OCI-LY7 (cell line): ENCODE results near the gene QSOX1. TPM values are rescaled to one million over a fixed set of nuclear protein-coding genes. Genes with fewer than 3 reads are reported as not detected.

Experiments used
- BruUV-seq: library from RNA; stranded (reverse); fragments of 400-500 nt; replicated peaks from 2 replicates; lab custom pipeline; 2021; lab: Mats Ljungman, UMichigan
- CTCF ChIA-PET: fragments of 300-600 bp; sonication (Branson Sonifier 250); formaldehyde crosslinking; loops from one replicate; lab custom pipeline; 2022; ENCODE audit warnings: antibody characterized with exemption; ENCODE audit not compliant: unreplicated experiment; lab: Charles Lee
- POLR2A ChIA-PET: fragments of 300-600 bp; sonication (Branson Sonifier 250); formaldehyde crosslinking; loops from one replicate; lab custom pipeline; 2022; ENCODE audit warnings: antibody characterized with exemption; lab: Charles Lee
- DNase-seq: peaks from one replicate; pipeline ENCODE4 v3.0.0-alpha.2; 2015; ENCODE audit warnings: low spot score
- H2AFZ ChIP-seq: fragments of 200-600 bp; sonication (generic), shearing (Covaris generic); 2 replicates; pipeline ENCODE4 v1.6.1; 2014; ENCODE audit warnings: mild to moderate bottlenecking, antibody characterized with exemption, low read length, moderate library complexity
- H3K27ac ChIP-seq: fragments of 200-600 bp; sonication (generic); 2 replicates; pipeline ENCODE4 v1.5.1; 2014; ENCODE audit warnings: mixed run types, low read depth, mild to moderate bottlenecking, moderate library complexity, low read length, inconsistent platforms; ENCODE audit not compliant: poor library complexity, severe bottlenecking
- H3K36me3 ChIP-seq: fragments of 200-600 bp; sonication (generic); 2 replicates; pipeline ENCODE4 v1.6.1; 2014; ENCODE audit warnings: mild to moderate bottlenecking, antibody characterized with exemption, low read length, moderate library complexity, mixed read lengths; ENCODE audit not compliant: insufficient read depth
- H3K4me1 ChIP-seq: fragments of 200-600 bp; sonication (generic); 2 replicates; pipeline ENCODE4 v1.5.1; 2014; ENCODE audit warnings: mild to moderate bottlenecking, low read length; ENCODE audit not compliant: insufficient read depth, poor library complexity, severe bottlenecking
- H3K4me2 ChIP-seq: fragments of 200-600 bp; sonication (generic); 2 replicates; pipeline ENCODE4 v1.6.1; 2014; ENCODE audit warnings: mild to moderate bottlenecking, low read length
- H3K4me3 ChIP-seq: fragments of 200-600 bp; sonication (generic); 2 replicates; pipeline ENCODE4 v1.5.1; 2014; ENCODE audit warnings: mild to moderate bottlenecking, low read depth, low read length; ENCODE audit not compliant: poor library complexity, severe bottlenecking
- H3K79me2 ChIP-seq: fragments of 200-600 bp; sonication (generic); 2 replicates; pipeline ENCODE4 v1.6.1; 2016; ENCODE audit warnings: low read depth, mild to moderate bottlenecking, low read length, moderate library complexity, mixed read lengths; ENCODE audit not compliant: insufficient read depth
- H3K9me2 ChIP-seq: fragments of 200-600 bp; sonication (generic); 2 replicates; pipeline ENCODE4 v1.6.1; 2016; ENCODE audit warnings: mild to moderate bottlenecking, low read length, mixed read lengths; ENCODE audit not compliant: insufficient read depth
- H3K9me3 ChIP-seq: fragments of 200-600 bp; sonication (generic); 2 replicates; pipeline ENCODE4 v1.6.1; 2014; ENCODE audit warnings: mild to moderate bottlenecking, mixed run types, low read length, mixed read lengths
- H4K20me1 ChIP-seq: fragments of 200-600 bp; sonication (generic); 2 replicates; pipeline ENCODE4 v1.6.1; 2014; ENCODE audit warnings: mild to moderate bottlenecking, antibody characterized with exemption, low read length, moderate library complexity, mixed read lengths; ENCODE audit not compliant: insufficient read depth
- EZH2phosphoT487 ChIP-seq: fragments of 200-600 bp; sonication (generic); IDR thresholded peaks from 2 replicates; pipeline ENCODE4 v1.6.1; 2018; ENCODE audit warnings: low read depth, borderline replicate concordance, mild to moderate bottlenecking, mixed run types, antibody characterized with exemption, low read length, moderate library complexity, mixed read lengths
- intact Hi-C: fragments of 100-400 bp; cut with micrococcal nuclease; formaldehyde crosslinking; loops from one replicate; pipeline ENCODE4 v1.10.0; 2022; ENCODE audit not compliant: unreplicated experiment
- total RNA-seq, 2 experiments: library from RNA; depleted of rRNA in 1 of 2; stranded (reverse); fragments of >200 nt in 1 of 2; shearing (Covaris generic) in 1 of 2; gene quantifications; 2 replicates each; pipeline ENCODE4 v1.2.3, GENCODE V29; 2014 to 2022
- TF ChIP-seq, protein P1 (sequence below): fragments of 200-600 bp; sonication (generic); conservative IDR thresholded peaks from 2 replicates; pipeline ENCODE4 v1.5.1; 2014; ENCODE audit warnings: mild to moderate bottlenecking, antibody characterized with exemption, low read length, moderate library complexity, mixed read lengths

The QSOX1 gene
- total RNA-seq, 2 experiments from 2014 or later, result 8.4 to 23.6 TPM

DNA sequence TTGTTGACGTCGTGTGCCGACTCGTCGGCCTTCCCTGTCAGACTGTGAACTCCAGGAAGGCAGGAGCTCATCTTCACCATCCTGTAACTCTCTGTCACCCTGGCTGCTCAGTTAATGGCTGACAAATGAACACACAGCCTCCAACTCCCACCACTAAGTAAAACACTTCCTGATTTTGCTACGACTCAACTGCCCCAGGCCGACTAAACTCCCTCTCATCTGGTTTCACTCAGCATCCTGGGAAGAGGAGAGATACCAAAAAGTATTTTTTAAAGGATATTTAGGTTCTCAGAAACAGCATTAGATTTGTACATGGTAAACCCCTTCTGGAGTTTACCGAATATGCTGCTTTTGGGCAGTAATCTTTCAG, 57.2 kb downstream of the QSOX1 start:
- H3K4me3 ChIP-seq, result no peak overlapping the region
- no peak overlapping the region for H3K27ac ChIP-seq
- no TSS peak for BruUV-seq
- ChIA-PET POLR2A (no interaction called here), CTCF (no interaction called here)
- no peaks in the 10 kb centered on the region for H3K9me3 ChIP-seq
- H3K79me2 ChIP-seq, result no peaks in the 10 kb centered on the region
- no peaks in the 10 kb centered on the region for H3K4me1 ChIP-seq
- no peaks in the 10 kb centered on the region for H3K9me2 ChIP-seq
- H3K4me2 ChIP-seq, result no peak overlapping the region
- intact Hi-C loops, result no loop called here
- DNase-seq, result no peak
- H4K20me1 ChIP-seq, result no peaks in the 10 kb centered on the region
- TF ChIP-seq EZH2phosphoT487, result no peak
- TF ChIP-seq, protein P1, sequence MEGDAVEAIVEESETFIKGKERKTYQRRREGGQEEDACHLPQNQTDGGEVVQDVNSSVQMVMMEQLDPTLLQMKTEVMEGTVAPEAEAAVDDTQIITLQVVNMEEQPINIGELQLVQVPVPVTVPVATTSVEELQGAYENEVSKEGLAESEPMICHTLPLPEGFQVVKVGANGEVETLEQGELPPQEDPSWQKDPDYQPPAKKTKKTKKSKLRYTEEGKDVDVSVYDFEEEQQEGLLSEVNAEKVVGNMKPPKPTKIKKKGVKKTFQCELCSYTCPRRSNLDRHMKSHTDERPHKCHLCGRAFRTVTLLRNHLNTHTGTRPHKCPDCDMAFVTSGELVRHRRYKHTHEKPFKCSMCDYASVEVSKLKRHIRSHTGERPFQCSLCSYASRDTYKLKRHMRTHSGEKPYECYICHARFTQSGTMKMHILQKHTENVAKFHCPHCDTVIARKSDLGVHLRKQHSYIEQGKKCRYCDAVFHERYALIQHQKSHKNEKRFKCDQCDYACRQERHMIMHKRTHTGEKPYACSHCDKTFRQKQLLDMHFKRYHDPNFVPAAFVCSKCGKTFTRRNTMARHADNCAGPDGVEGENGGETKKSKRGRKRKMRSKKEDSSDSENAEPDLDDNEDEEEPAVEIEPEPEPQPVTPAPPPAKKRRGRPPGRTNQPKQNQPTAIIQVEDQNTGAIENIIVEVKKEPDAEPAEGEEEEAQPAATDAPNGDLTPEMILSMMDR, result no peak
- no peaks in the 10 kb centered on the region for H3K36me3 ChIP-seq
- no peak overlapping the region for H2AFZ ChIP-seq

- no peaks in the 10 kb centered on the region for H3K36me3 ChIP-seq
- DNase-seq, result peak; percentile 62
- no peaks in the 10 kb centered on the region for H3K9me3 ChIP-seq
- TF ChIP-seq, protein P1, result peak; percentile 42; the same call in 1 of the 2 replicates
- no peak for TF ChIP-seq EZH2phosphoT487
- intact Hi-C loops, result no loop called here
- H3K4me1 ChIP-seq, result no peaks in the 10 kb centered on the region
- H2AFZ ChIP-seq, result peak overlapping the region; percentile 94
- no TSS peak for BruUV-seq
- H3K79me2 ChIP-seq, result no peaks in the 10 kb centered on the region
- no peak overlapping the region for H3K27ac ChIP-seq
- H4K20me1 ChIP-seq, result no peaks in the 10 kb centered on the region
- CTCF ChIA-PET, result no interaction called here
- no peaks in the 10 kb centered on the region for H3K9me2 ChIP-seq
- POLR2A ChIA-PET, result interaction anchor here (0.5 to 1.1 kb wide), 2 partner anchors 9 to 148 kb away, joined by 3 read pairs; no protein-coding TSS in a partner anchor
- peak overlapping the region; percentile 52 for H3K4me2 ChIP-seq
- H3K4me3 ChIP-seq, result peak overlapping the region; percentile 38
These were observed 58.9 kb downstream of the QSOX1 start for GRCh38 chr1:180213401-180214170.
